ENCODE data around the gene CLASRP.

- TF ChIP-seq, protein P1, sequence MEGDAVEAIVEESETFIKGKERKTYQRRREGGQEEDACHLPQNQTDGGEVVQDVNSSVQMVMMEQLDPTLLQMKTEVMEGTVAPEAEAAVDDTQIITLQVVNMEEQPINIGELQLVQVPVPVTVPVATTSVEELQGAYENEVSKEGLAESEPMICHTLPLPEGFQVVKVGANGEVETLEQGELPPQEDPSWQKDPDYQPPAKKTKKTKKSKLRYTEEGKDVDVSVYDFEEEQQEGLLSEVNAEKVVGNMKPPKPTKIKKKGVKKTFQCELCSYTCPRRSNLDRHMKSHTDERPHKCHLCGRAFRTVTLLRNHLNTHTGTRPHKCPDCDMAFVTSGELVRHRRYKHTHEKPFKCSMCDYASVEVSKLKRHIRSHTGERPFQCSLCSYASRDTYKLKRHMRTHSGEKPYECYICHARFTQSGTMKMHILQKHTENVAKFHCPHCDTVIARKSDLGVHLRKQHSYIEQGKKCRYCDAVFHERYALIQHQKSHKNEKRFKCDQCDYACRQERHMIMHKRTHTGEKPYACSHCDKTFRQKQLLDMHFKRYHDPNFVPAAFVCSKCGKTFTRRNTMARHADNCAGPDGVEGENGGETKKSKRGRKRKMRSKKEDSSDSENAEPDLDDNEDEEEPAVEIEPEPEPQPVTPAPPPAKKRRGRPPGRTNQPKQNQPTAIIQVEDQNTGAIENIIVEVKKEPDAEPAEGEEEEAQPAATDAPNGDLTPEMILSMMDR (IDR thresholded peaks at IDR 0.05): no peak
- TF ChIP-seq POLR2A (IDR thresholded peaks at IDR 0.05): no peak
Observed at GRCh38 chr19:45117671-45118070, 78.8 kb downstream of the CLASRP start.
